H1 (cell line): ENCODE measurements around the gene SPDEF. TPM values are rescaled to one million over a fixed set of nuclear protein-coding genes. Genes with fewer than 3 reads are reported as not detected.

ENCODE experiments used
- CBX8 ChIP-seq: fragments of 300-800, 300-1000 bp; sonication (generic); IDR thresholded peaks from 2 replicates; pipeline ENCODE4 v1.7.1; 2016; ENCODE audit warnings: low read depth, low read length, borderline replicate concordance
- CTCF ChIP-seq, 3 experiments: IDR thresholded peaks; 1 replicate in 2 of 3; 2 replicates in 1 of 3; pipeline versions ENCODE4 v1.5.1 to v1.6.1; 2011; ENCODE audit warnings: low read length in 3 of 3, mild to moderate bottlenecking in 3 of 3, inconsistent platforms in 2 of 3, low read depth in 1 of 3, moderate library complexity in 1 of 3; ENCODE audit not compliant: insufficient read depth in 1 of 3; ENCODE audit errors: control extremely low read depth in 1 of 3
- HDAC2 ChIP-seq, 2 experiments: fragments of 300-600 bp in 1 of 2; sonication (generic) in 1 of 2; IDR thresholded peaks; 2 replicates each; pipeline ENCODE4 v1.6.1; 2011 to 2012; ENCODE audit warnings: low read depth in 2 of 2, low read length in 2 of 2, mild to moderate bottlenecking in 2 of 2, moderate library complexity in 2 of 2, borderline replicate concordance in 1 of 2, inconsistent platforms in 1 of 2
- NANOG ChIP-seq: IDR thresholded peaks from 2 replicates; pipeline ENCODE4 v1.6.1; 2011; ENCODE audit warnings: low read length, low read depth, mild to moderate bottlenecking, inconsistent platforms; ENCODE audit not compliant: insufficient read depth, poor library complexity, severe bottlenecking
- NRF1 ChIP-seq: IDR thresholded peaks from 2 replicates; pipeline ENCODE4 v1.6.1; 2011; ENCODE audit warnings: mild to moderate bottlenecking, low read depth, low read length, improper control_type of control experiment
- POU5F1 ChIP-seq: IDR thresholded peaks from 2 replicates; pipeline ENCODE4 v1.6.1; 2011; ENCODE audit warnings: low read depth, mild to moderate bottlenecking, low read length, moderate library complexity
- SUZ12 ChIP-seq: fragments of 200-600 bp; sonication (generic); IDR thresholded peaks from 2 replicates; pipeline ENCODE4 v1.6.1; 2012; ENCODE audit warnings: mild to moderate bottlenecking, inconsistent platforms, low read length, moderate library complexity, mixed read lengths
- polyA plus RNA-seq, 7 experiments: library from polyadenylated mRNA; depleted of rRNA in 3 of 7; stranded (reverse) in 5 of 7; unstranded in 2 of 7; fragments of >200 nt in 5 of 7; fragments of 200-250 nt in 2 of 7; gene quantifications; 1 replicate in 5 of 7; 2 replicates in 1 of 7; 4 replicates in 1 of 7; pipeline versions ENCODE4 v1.2.1 to v1.2.3, GENCODE V29; 2011 to 2013; ENCODE audit warnings: missing spikeins in 2 of 7, mixed read lengths in 2 of 7
- total RNA-seq: library from RNA; stranded (reverse); fragmentation: NEBNext Ultra II Directional; extraction: Animal tissue kit (Norgen Biotek cat#: 25700); gene quantifications from 2 replicates; pipeline ENCODE4 v1.2.1, GENCODE V29; 2021

SPDEF gene
- total and polyA plus RNA-seq, 2 of the 8 experiments (the other 6 are each of a cell fraction or from before 2014, with no cell fraction given), result 0.15 to 0.30 TPM

GRCh38 chr6:34563513-34563870 is 7.4 kb upstream of the SPDEF start (continued):
- TF ChIP-seq NANOG, result no peak
- no peak for TF ChIP-seq CBX8
- TF ChIP-seq HDAC2 (IDR thresholded peaks at IDR 0.05; ENCODE audit: borderline replicate concordance in 1 of 2, low read depth in 2 of 2, low read length in 2 of 2), result no peak
- TF ChIP-seq SUZ12, result no peak
- TF ChIP-seq CTCF (IDR thresholded peaks at IDR 0.05; ENCODE audit: control extremely low read depth in 1 of 3, insufficient read depth in 1 of 3, low read depth in 1 of 3, low read length in 3 of 3), result no peak
- TF ChIP-seq NRF1, result no peak
- no peak for TF ChIP-seq POU5F1
